BLaER1 (cell line): ENCODE measurements around the gene CATSPER1.
A peak's percentile ranks its signal among the peaks of the same experiment; 100 is the strongest.

Source experiments
- H3K27ac ChIP-seq: shearing (Covaris generic); formaldehyde crosslinking; 2 replicates; pipeline ENCODE4 v1.8.1; 2022
- H3K27me3 ChIP-seq: shearing (Covaris generic); formaldehyde crosslinking; 2 replicates; pipeline ENCODE4 v1.8.1; 2022
- H3K36me3 ChIP-seq: shearing (Covaris generic); formaldehyde crosslinking; 2 replicates; pipeline ENCODE4 v1.8.1; 2022
- H3K4me1 ChIP-seq: shearing (Covaris generic); formaldehyde crosslinking; 2 replicates; pipeline ENCODE4 v1.8.1; 2022
- H3K4me2 ChIP-seq: shearing (Covaris generic); formaldehyde crosslinking; 2 replicates; pipeline ENCODE4 v1.8.1; 2022
- H3K4me3 ChIP-seq: shearing (Covaris generic); formaldehyde crosslinking; 2 replicates; pipeline ENCODE4 v1.8.1; 2022
- H3K9ac ChIP-seq: shearing (Covaris generic); formaldehyde crosslinking; 2 replicates; pipeline ENCODE4 v1.8.1; 2022
- H3K9me3 ChIP-seq: shearing (Covaris generic); formaldehyde crosslinking; 2 replicates; pipeline ENCODE4 v1.8.1; 2022
- H4K20me1 ChIP-seq: shearing (Covaris generic); formaldehyde crosslinking; 2 replicates; pipeline ENCODE4 v1.8.1; 2022
- Cebpa-rat ChIP-seq: shearing (Covaris generic); IDR thresholded peaks from 2 replicates; pipeline ENCODE4 v1.8.1; 2022

CATSPER1 gene

GRCh38 chr11:66026017-66026529 lies at the start of gene CATSPER1:
Gene CATSPER1 (minus strand): TSS chr11:66026479. CDS start chr11:66026379, 100 bp downstream.
- no peak for TF ChIP-seq Cebpa-rat
- no peak within 1 kb of the TSS for H3K4me2 ChIP-seq
- H3K4me1 ChIP-seq, result peaks cover 13% of the 10 kb centered on the region
- H3K27ac ChIP-seq, result no peak within 1 kb of the TSS
- H3K9ac ChIP-seq, result no peak within 1 kb of the TSS
- H3K9me3 ChIP-seq, result no peaks in the 10 kb centered on the region
- no peaks in the 10 kb centered on the region for H3K27me3 ChIP-seq
- H4K20me1 ChIP-seq, result no peaks in the 10 kb centered on the region
- H3K36me3 ChIP-seq, result no peaks in the 10 kb centered on the region
- H3K4me3 ChIP-seq, result no peak within 1 kb of the TSS

- H4K20me1 ChIP-seq, result peaks cover 29% of the 10 kb centered on the region
- no peak overlapping the region for H3K4me3 ChIP-seq
- no peak for TF ChIP-seq Cebpa-rat
- H3K4me1 ChIP-seq, result peaks cover 37% of the 10 kb centered on the region
- no peak overlapping the region for H3K9ac ChIP-seq
- no peaks in the 10 kb centered on the region for H3K27me3 ChIP-seq
- H3K27ac ChIP-seq, result no peak overlapping the region
- H3K36me3 ChIP-seq, result peaks cover 56% of the 10 kb centered on the region
- no peak overlapping the region for H3K4me2 ChIP-seq
- no peaks in the 10 kb centered on the region for H3K9me3 ChIP-seq
Measured at GRCh38 chr11:66075273-66075672, 49.0 kb upstream of the CATSPER1 start.

GRCh38 chr11:66073669-66074068 lies 47.4 kb upstream of the CATSPER1 start:
- no peaks in the 10 kb centered on the region for H3K9me3 ChIP-seq
- TF ChIP-seq Cebpa-rat, result no peak
- H3K4me2 ChIP-seq, result no peak overlapping the region
- peaks cover 37% of the 10 kb centered on the region for H4K20me1 ChIP-seq
- no peak overlapping the region for H3K27ac ChIP-seq
- no peak overlapping the region for H3K9ac ChIP-seq
- H3K27me3 ChIP-seq, result no peaks in the 10 kb centered on the region
- no peak overlapping the region for H3K4me3 ChIP-seq
- H3K4me1 ChIP-seq, result peaks cover 43% of the 10 kb centered on the region
- H3K36me3 ChIP-seq, result peaks cover 59% of the 10 kb centered on the region

- TF ChIP-seq Cebpa-rat, result no peak
- Histone ChIP-seq H3K4me1 (peaks cover 49% of the 10 kb centered on the region), H3K4me3 (no peak overlapping the region), H3K27me3 (no peaks in the 10 kb centered on the region), H3K9me3 (no peaks in the 10 kb centered on the region), H4K20me1 (peaks cover 48% of the 10 kb centered on the region), H3K27ac (no peak overlapping the region), H3K36me3 (peaks cover 60% of the 10 kb centered on the region), H3K4me2 (peak overlapping the region; percentile 96), H3K9ac (no peak overlapping the region; the same call in 1 of the 2 replicates)
Measured at GRCh38 chr11:66072518-66072917, 46.2 kb upstream of the CATSPER1 start.

- H3K4me1 ChIP-seq, result peaks cover 50% of the 10 kb centered on the region
Measured at GRCh38 chr11:66072081-66072480, 45.8 kb upstream of the CATSPER1 start.

GRCh38 chr11:66071381-66071801 lies 45.1 kb upstream of the CATSPER1 start:
- H3K9ac ChIP-seq, result peak overlapping the region; percentile 87; the same call in 1 of the 2 replicates
- no peaks in the 10 kb centered on the region for H3K9me3 ChIP-seq
- H3K4me1 ChIP-seq, result peaks cover 57% of the 10 kb centered on the region
- peak overlapping the region; percentile 96 for H3K4me2 ChIP-seq
- H3K4me3 ChIP-seq, result peak overlapping the region; percentile 94
- H3K27me3 ChIP-seq, result no peaks in the 10 kb centered on the region
- peaks cover 60% of the 10 kb centered on the region for H3K36me3 ChIP-seq
- peaks cover 59% of the 10 kb centered on the region for H4K20me1 ChIP-seq
- no peak overlapping the region for H3K27ac ChIP-seq
- no peak for TF ChIP-seq Cebpa-rat

More at GRCh38 chr11:66072081-66072480, 45.8 kb upstream of the CATSPER1 start:
- Histone ChIP-seq H3K4me3 (peak overlapping the region; percentile 94), H3K4me2 (peak overlapping the region; percentile 96), H3K9me3 (no peaks in the 10 kb centered on the region), H3K27ac (no peak overlapping the region), H4K20me1 (peaks cover 53% of the 10 kb centered on the region), H3K27me3 (no peaks in the 10 kb centered on the region), H3K9ac (no peak overlapping the region), H3K36me3 (peaks cover 60% of the 10 kb centered on the region)
- TF ChIP-seq Cebpa-rat, result no peak

- peak overlapping the region; percentile 87 for H3K9ac ChIP-seq
- peak overlapping the region; percentile 88 for H3K27ac ChIP-seq
- TF ChIP-seq Cebpa-rat, result no peak
- no peaks in the 10 kb centered on the region for H3K9me3 ChIP-seq
- peaks cover 60% of the 10 kb centered on the region for H3K36me3 ChIP-seq
- peak overlapping the region; percentile 94 for H3K4me3 ChIP-seq
- H3K27me3 ChIP-seq, result no peaks in the 10 kb centered on the region
- H4K20me1 ChIP-seq, result peaks cover 65% of the 10 kb centered on the region
- peak overlapping the region; percentile 96 for H3K4me2 ChIP-seq
- H3K4me1 ChIP-seq, result peaks cover 60% of the 10 kb centered on the region
Measured at GRCh38 chr11:66070604-66071380, 44.5 kb upstream of the CATSPER1 start.

- peak within 1 kb of the TSS; percentile 87 for H3K9ac ChIP-seq
- no peaks in the 10 kb centered on the region for H3K27me3 ChIP-seq
- H3K36me3 ChIP-seq, result peaks cover 60% of the 10 kb centered on the region
- peak within 1 kb of the TSS; percentile 94 for H3K4me3 ChIP-seq
- no peaks in the 10 kb centered on the region for H3K9me3 ChIP-seq
- H3K27ac ChIP-seq, result peak within 1 kb of the TSS; percentile 88
- H3K4me1 ChIP-seq, result peaks cover 60% of the 10 kb centered on the region
- peak within 1 kb of the TSS; percentile 96 for H3K4me2 ChIP-seq
- peaks cover 69% of the 10 kb centered on the region for H4K20me1 ChIP-seq
- no peak for TF ChIP-seq Cebpa-rat
Measured at GRCh38 chr11:66069715-66070603, 43.7 kb upstream of the CATSPER1 start, which contains the start of gene PACS1. Gene PACS1 (plus strand): TSS chr11:66070272. CDS start chr11:66070487, 215 bp downstream.

- Histone ChIP-seq H3K4me3 (peak overlapping the region; percentile 94), H3K4me1 (peaks cover 60% of the 10 kb centered on the region), H3K27me3 (no peaks in the 10 kb centered on the region), H3K4me2 (peak overlapping the region; percentile 96), H3K36me3 (peaks cover 60% of the 10 kb centered on the region), H3K9me3 (no peaks in the 10 kb centered on the region), H4K20me1 (peaks cover 74% of the 10 kb centered on the region), H3K9ac (peak overlapping the region; percentile 87), H3K27ac (peak overlapping the region; percentile 88)
- no peak for TF ChIP-seq Cebpa-rat
Measured at GRCh38 chr11:66068923-66069714, 42.8 kb upstream of the CATSPER1 start.
